Nasal cavity respiratory epithelium epithelial cell of viscerocranial mucosa (primary cell): Measurements from ENCODE around the gene COX6B1. TPM values are rescaled to one million over a fixed set of nuclear protein-coding genes. Genes with fewer than 3 reads are reported as not detected.

Source experiments
- total RNA-seq: library from RNA; depleted of rRNA; stranded (reverse); fragments of >200 nt; gene quantifications from 2 replicates; pipeline ENCODE4 v1.2.3, GENCODE V29; 2014

COX6B1 gene
- 88.5 and 102 TPM in 2 replicates for total RNA-seq

GRCh38 chr19:35648017-35648961 is at the start of gene COX6B1:
Gene COX6B1 (plus strand): TSS chr19:35648323. CDS start chr19:35651244, 2,921 bp downstream.

GRCh38 chr19:35612559-35613321 is 35.4 kb upstream of the COX6B1 start, which contains the start of gene HAUS5:
Gene HAUS5 (plus strand): TSS chr19:35612735. CDS start chr19:35612795, 60 bp downstream.

GRCh38 chr19:35628565-35629331 is 19.4 kb upstream of the COX6B1 start, which contains the start of gene RBM42:
Gene RBM42 (plus strand): TSS chr19:35629036. CDS start chr19:35629154, 118 bp downstream.

GRCh38 chr19:35641515-35642151 is 6.5 kb upstream of the COX6B1 start, which contains the start of gene ETV2:
Gene ETV2 (plus strand): TSS chr19:35641745. CDS start chr19:35642461, 716 bp downstream.

GRCh38 chr19:35666251-35666913 is 18.3 kb downstream of the COX6B1 start, which contains the start of gene UPK1A:
Gene UPK1A (plus strand): TSS chr19:35666517. CDS start chr19:35666813, 296 bp downstream.

GRCh38 chr19:35704218-35704617 is 56.1 kb downstream of the COX6B1 start, which contains the start of gene ZBTB32:
Gene ZBTB32 (plus strand): TSS chr19:35704558. CDS start chr19:35714627, 10,069 bp downstream.

Other genes with a start within 250 kb of the COX6B1 start
- gene FFAR2, start 200.1 kb upstream of the COX6B1 start, total RNA-seq = not detected in 2 replicates
- 0.28 and 13.7 TPM in 2 replicates for gene KRTDAP, start 157.9 kb upstream of the COX6B1 start, total RNA-seq
- 78.4 and 142 TPM in 2 replicates for gene DMKN, start 134.7 kb upstream of the COX6B1 start, total RNA-seq
- 16.5 and 67.3 TPM in 2 replicates for gene SBSN, start 120.0 kb upstream of the COX6B1 start, total RNA-seq
- gene GAPDHS, start 114.9 kb upstream of the COX6B1 start, total RNA-seq = not detected in 2 replicates
- gene TMEM147, start 102.7 kb upstream of the COX6B1 start, total RNA-seq = 99.0 and 109 TPM in 2 replicates
- gene ATP4A, start 84.7 kb upstream of the COX6B1 start, total RNA-seq = not detected in 2 replicates
- gene PMIS2, start 62.1 kb upstream of the COX6B1 start, total RNA-seq = not detected in 2 replicates
- gene HAUS5, start 35.6 kb upstream of the COX6B1 start, total RNA-seq = 3.1 and 4.6 TPM in 2 replicates
- gene RBM42, start 19.3 kb upstream of the COX6B1 start, total RNA-seq = 33.2 and 37.9 TPM in 2 replicates
- gene ETV2, start 6.6 kb upstream of the COX6B1 start, total RNA-seq = 0.34 TPM in 1 of 2 replicates, not detected in the other
- not detected in 2 replicates for gene UPK1A, start 18.2 kb downstream of the COX6B1 start, total RNA-seq
- not detected in 2 replicates for gene ZBTB32, start 56.2 kb downstream of the COX6B1 start, total RNA-seq
- 4.1 and 21.1 TPM in 2 replicates for gene KMT2B, start 69.7 kb downstream of the COX6B1 start, total RNA-seq
- under 0.01 and 0.43 TPM in 2 replicates for gene IGFLR1, start 94.1 kb downstream of the COX6B1 start, total RNA-seq
- 9.1 and 12.6 TPM in 2 replicates for gene U2AF1L4, start 97.1 kb downstream of the COX6B1 start, total RNA-seq
- 14.9 and 15.7 TPM in 2 replicates for gene PSENEN, start 97.3 kb downstream of the COX6B1 start, total RNA-seq
- gene LIN37, start 100.3 kb downstream of the COX6B1 start, total RNA-seq = 5.8 and 7.3 TPM in 2 replicates
- gene HSPB6, start 108.7 kb downstream of the COX6B1 start, total RNA-seq = under 0.01 and 0.28 TPM in 2 replicates
- gene PROSER3, start 109.9 kb downstream of the COX6B1 start, total RNA-seq = 2.1 and 5.7 TPM in 2 replicates
- gene ARHGAP33, start 127.2 kb downstream of the COX6B1 start, total RNA-seq = 0.57 TPM in 1 of 2 replicates, not detected in the other
- not detected in 2 replicates for gene PRODH2, start 164.5 kb downstream of the COX6B1 start, total RNA-seq
- not detected in 2 replicates for gene NPHS1, start 204.2 kb downstream of the COX6B1 start, total RNA-seq
- gene KIRREL2, start 208.6 kb downstream of the COX6B1 start, total RNA-seq = not detected in 2 replicates
- 0.64 TPM in 1 of 2 replicates, not detected in the other for gene APLP1, start 220.3 kb downstream of the COX6B1 start, total RNA-seq